Neuronal stem cell (in vitro differentiated cells): ENCODE results near the gene MYL3.

Experiments
- DNase-seq: peaks from one replicate; pipeline ENCODE4 v3.0.0-alpha.2; 2013; ENCODE audit warnings: low spot score
- H2AFZ ChIP-seq: one replicate; pipeline ENCODE4 v1.6.1; 2013; ENCODE audit warnings: mild to moderate bottlenecking, low read length, inconsistent platforms
- H2AK5ac ChIP-seq: 2 replicates; pipeline ENCODE4 v1.6.1; 2013; ENCODE audit warnings: low read depth, mild to moderate bottlenecking, inconsistent platforms, low read length, moderate library complexity, mixed read lengths
- H2BK120ac ChIP-seq: 2 replicates; pipeline ENCODE4 v1.6.1; 2013; ENCODE audit warnings: low read depth, mild to moderate bottlenecking, inconsistent platforms, low read length, moderate library complexity, mixed read lengths
- H2BK12ac ChIP-seq: one replicate; pipeline ENCODE4 v1.6.1; 2013; ENCODE audit warnings: low read length, inconsistent platforms
- H2BK15ac ChIP-seq: 2 replicates; pipeline ENCODE4 v1.6.1; 2013; ENCODE audit warnings: mild to moderate bottlenecking, low read length, inconsistent platforms, mixed read lengths
- H2BK5ac ChIP-seq: one replicate; pipeline ENCODE4 v1.6.1; 2013; ENCODE audit warnings: inconsistent platforms, mild to moderate bottlenecking, low read length, moderate library complexity
- H3K14ac ChIP-seq: one replicate; pipeline ENCODE4 v1.6.1; 2013; ENCODE audit warnings: low read length, inconsistent platforms
- H3K18ac ChIP-seq: 2 replicates; pipeline ENCODE4 v1.6.1; 2013; ENCODE audit warnings: low read length, inconsistent platforms
- H3K23ac ChIP-seq: 2 replicates; pipeline ENCODE4 v1.6.1; 2013; ENCODE audit warnings: low read depth, mild to moderate bottlenecking, mixed read lengths, low read length, inconsistent platforms; ENCODE audit not compliant: poor library complexity
- H3K27ac ChIP-seq: replicated peaks from 3 replicates; pipeline ENCODE4 v1.5.1; 2013; ENCODE audit warnings: low read length, inconsistent platforms
- H3K27me3 ChIP-seq, 3 experiments: 2 replicates each; pipeline ENCODE4 v1.6.1; 2013; ENCODE audit warnings: low read length in 3 of 3, mild to moderate bottlenecking in 2 of 3, inconsistent platforms in 1 of 3, low read depth in 1 of 3, mixed read lengths in 1 of 3, moderate library complexity in 1 of 3; ENCODE audit not compliant: control insufficient read depth in 3 of 3, insufficient read depth in 3 of 3
- H3K36me3 ChIP-seq, 2 donors: replicated peaks in 1 of 2; 2 replicates each; pipeline ENCODE4 v1.6.1; 2013; ENCODE audit warnings: low read length in 2 of 2; ENCODE audit not compliant: control insufficient read depth in 2 of 2, insufficient read depth in 2 of 2
- H3K4ac ChIP-seq: 2 replicates; pipeline ENCODE4 v1.6.1; 2013; ENCODE audit warnings: inconsistent platforms, mild to moderate bottlenecking, low read length, moderate library complexity
- H3K4me1 ChIP-seq, 2 donors: 1 replicate in 1 of 2; 2 replicates in 1 of 2; pipeline ENCODE4 v1.6.1; 2013; ENCODE audit warnings: low read length in 2 of 2, low read depth in 1 of 2; ENCODE audit not compliant: control insufficient read depth in 2 of 2, insufficient read depth in 1 of 2
- H3K4me2 ChIP-seq: one replicate; pipeline ENCODE4 v1.6.1; 2013; ENCODE audit warnings: mild to moderate bottlenecking, low read length, inconsistent platforms; ENCODE audit not compliant: insufficient read depth, poor library complexity, severe bottlenecking
- H3K4me3 ChIP-seq, 2 donors: 2 replicates each; pipeline ENCODE4 v1.5.1; 2013; ENCODE audit warnings: low read length in 2 of 2, mild to moderate bottlenecking in 2 of 2, inconsistent platforms in 1 of 2, moderate library complexity in 1 of 2
- H3K79me1 ChIP-seq: one replicate; pipeline ENCODE4 v1.6.1; 2013; ENCODE audit warnings: low read depth, mild to moderate bottlenecking, inconsistent platforms, low read length, moderate library complexity
- H3K9ac ChIP-seq: one replicate; pipeline ENCODE4 v1.6.1; 2013; ENCODE audit warnings: mild to moderate bottlenecking, low read depth, low read length, inconsistent platforms; ENCODE audit not compliant: poor library complexity
- H3K9me3 ChIP-seq, 2 donors: replicated peaks in 1 of 2; 2 replicates each; pipeline versions ENCODE3 to v1.6.1; 2013; ENCODE audit warnings: low read length in 2 of 2, mild to moderate bottlenecking in 2 of 2, inconsistent platforms in 1 of 2, low read depth in 1 of 2, mixed read lengths in 1 of 2, moderate library complexity in 1 of 2; ENCODE audit not compliant: control insufficient read depth in 2 of 2, insufficient read depth in 1 of 2
- H4K8ac ChIP-seq: one replicate; pipeline ENCODE4 v1.6.1; 2013; ENCODE audit warnings: low read depth, mild to moderate bottlenecking, inconsistent platforms, low read length, moderate library complexity
- H4K91ac ChIP-seq: one replicate; pipeline ENCODE4 v1.6.1; 2013; ENCODE audit warnings: low read length, low read depth, mild to moderate bottlenecking, inconsistent platforms; ENCODE audit not compliant: poor library complexity
- WGBS, 2 donors: extraction: QIAGEN DNeasy Blood & Tissue Kit; methylation state at CpG; one replicate each; pipeline ENCODE4 v1.1.7; 2013; ENCODE audit warnings: missing lambda C conversion rate in 2 of 2, mixed read lengths in 1 of 2; ENCODE audit not compliant: insufficient read length in 2 of 2, insufficient replicate concordance in 1 of 2; ENCODE audit errors: extremely low coverage in 2 of 2; 5-methylcytosine and 5-hydroxymethylcytosine counted together

The MYL3 gene

GRCh38 chr3:46864061-46864881 is 1.0 kb upstream of the MYL3 start:
- Histone ChIP-seq H3K4me2 (no peak overlapping the region), H2BK120ac (peak overlapping the region; percentile 81), H3K79me1 (no peaks in the 10 kb centered on the region), H3K27me3 (peaks cover 0 to 16% (median under 1%) of the 10 kb centered on the region in 3 experiments), H2BK15ac (peak overlapping the region; percentile 96), H3K9me3 (no peaks in the 10 kb centered on the region), H3K23ac (peak overlapping the region; percentile 46), H3K14ac (peak overlapping the region; percentile 92), H3K36me3 (no peaks in the 10 kb centered on the region), H4K91ac (no peak overlapping the region), H2BK12ac (peak overlapping the region; percentile 93), H3K4ac (peak overlapping the region; percentile 60), H2AFZ (no peak overlapping the region), H3K9ac (no peak overlapping the region), H3K4me1 (peaks cover 0 to 10% of the 10 kb centered on the region in 2 donors), H3K4me3 (no peak overlapping the region), H4K8ac (no peak overlapping the region), H3K18ac (peak overlapping the region; percentile 63), H2BK5ac (peak overlapping the region; percentile 9), H3K27ac (no peak overlapping the region), H2AK5ac (peak overlapping the region; percentile 63)
- no peak for DNase-seq
- no CpG with 5 or more reads among the region's 10 CpGs for WGBS, 2 donors

- no CpG with 5 or more reads among the region's 7 CpGs for WGBS, 2 donors
- Histone ChIP-seq H2BK120ac (no peak overlapping the region), H3K9me3 (no peaks in the 10 kb centered on the region), H3K4me2 (no peak overlapping the region), H3K27me3 (peaks cover 0 to 25% (median 0%) of the 10 kb centered on the region in 3 experiments), H2BK15ac (peak overlapping the region; percentile 4), H3K4ac (no peak overlapping the region), H2AFZ (no peak overlapping the region), H4K8ac (no peak overlapping the region), H3K14ac (no peak overlapping the region), H2BK5ac (no peak overlapping the region), H3K79me1 (no peaks in the 10 kb centered on the region), H2AK5ac (peak overlapping the region; percentile 76), H4K91ac (no peak overlapping the region), H2BK12ac (no peak overlapping the region), H3K27ac (no peak overlapping the region), H3K18ac (peak overlapping the region; percentile 32), H3K4me1 (peaks cover 0 to 9% of the 10 kb centered on the region in 2 donors), H3K23ac (no peak overlapping the region), H3K9ac (no peak overlapping the region), H3K36me3 (no peaks in the 10 kb centered on the region), H3K4me3 (no peak overlapping the region)
- DNase-seq, result no peak
These were observed 747 bp downstream of the MYL3 start for GRCh38 chr3:46862369-46863025.

GRCh38 chr3:46861605-46862368 is 1.5 kb downstream of the MYL3 start:
- Histone ChIP-seq H2BK5ac (peak overlapping the region; percentile 40), H2BK120ac (no peak overlapping the region), H3K14ac (peak overlapping the region; percentile 65), H3K9me3 (no peaks in the 10 kb centered on the region), H4K91ac (no peak overlapping the region), H2AFZ (no peak overlapping the region), H3K27me3 (peaks cover 0 to 25% (median 0%) of the 10 kb centered on the region in 3 experiments), H3K79me1 (no peaks in the 10 kb centered on the region), H3K9ac (no peak overlapping the region), H3K4me2 (no peak overlapping the region), H2AK5ac (peak overlapping the region; percentile 76), H3K4me1 (peaks cover 0 to 9% of the 10 kb centered on the region in 2 donors), H3K23ac (peak overlapping the region; percentile 49), H3K36me3 (no peaks in the 10 kb centered on the region), H3K18ac (no peak overlapping the region), H2BK15ac (peak overlapping the region; percentile 78), H2BK12ac (no peak overlapping the region), H3K4ac (no peak overlapping the region), H3K4me3 (no peak overlapping the region), H4K8ac (no peak overlapping the region), H3K27ac (no peak overlapping the region)
- WGBS, 2 donors, result no CpG with 5 or more reads among the region's 12 CpGs
- DNase-seq, result no peak
